ENCODE measurements around the gene BTBD9.

DNA sequence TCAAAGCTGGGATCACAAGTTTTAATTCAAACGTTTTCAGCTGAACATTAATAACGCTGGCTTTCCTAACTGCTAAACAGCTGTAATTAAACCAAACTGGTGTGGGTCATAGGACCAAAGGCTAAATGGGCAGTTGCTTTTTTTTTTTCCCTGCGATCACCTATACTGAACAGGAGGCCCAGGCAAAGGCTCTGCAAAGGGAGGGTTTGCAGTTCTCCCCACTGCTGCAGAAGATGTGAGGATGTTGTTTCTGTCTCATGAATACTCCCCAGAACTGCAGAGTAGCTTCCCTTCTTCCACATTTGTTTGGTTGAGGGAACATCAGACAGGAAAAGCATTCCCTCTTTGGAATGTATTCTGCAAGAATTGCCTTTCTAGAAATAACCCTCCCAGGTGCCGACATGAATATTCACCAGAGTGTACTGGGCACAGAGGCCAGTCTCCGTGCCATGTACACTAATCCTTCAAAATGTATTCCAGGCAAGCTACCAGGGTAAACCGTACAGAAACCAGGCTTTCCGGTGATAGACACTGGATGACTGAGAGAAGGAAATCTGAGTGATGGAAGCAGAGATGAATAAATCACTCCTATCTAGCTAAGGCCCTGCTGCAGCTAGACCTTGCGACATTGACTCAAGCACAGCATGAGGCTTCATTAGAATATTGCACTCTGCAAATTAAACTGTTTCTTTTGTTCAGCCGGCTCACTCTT is 370.1 kb downstream of the BTBD9 start:
- TF ChIP-seq, protein P1, sequence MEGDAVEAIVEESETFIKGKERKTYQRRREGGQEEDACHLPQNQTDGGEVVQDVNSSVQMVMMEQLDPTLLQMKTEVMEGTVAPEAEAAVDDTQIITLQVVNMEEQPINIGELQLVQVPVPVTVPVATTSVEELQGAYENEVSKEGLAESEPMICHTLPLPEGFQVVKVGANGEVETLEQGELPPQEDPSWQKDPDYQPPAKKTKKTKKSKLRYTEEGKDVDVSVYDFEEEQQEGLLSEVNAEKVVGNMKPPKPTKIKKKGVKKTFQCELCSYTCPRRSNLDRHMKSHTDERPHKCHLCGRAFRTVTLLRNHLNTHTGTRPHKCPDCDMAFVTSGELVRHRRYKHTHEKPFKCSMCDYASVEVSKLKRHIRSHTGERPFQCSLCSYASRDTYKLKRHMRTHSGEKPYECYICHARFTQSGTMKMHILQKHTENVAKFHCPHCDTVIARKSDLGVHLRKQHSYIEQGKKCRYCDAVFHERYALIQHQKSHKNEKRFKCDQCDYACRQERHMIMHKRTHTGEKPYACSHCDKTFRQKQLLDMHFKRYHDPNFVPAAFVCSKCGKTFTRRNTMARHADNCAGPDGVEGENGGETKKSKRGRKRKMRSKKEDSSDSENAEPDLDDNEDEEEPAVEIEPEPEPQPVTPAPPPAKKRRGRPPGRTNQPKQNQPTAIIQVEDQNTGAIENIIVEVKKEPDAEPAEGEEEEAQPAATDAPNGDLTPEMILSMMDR (IDR thresholded peaks at IDR 0.05): no peak
- no peak for TF ChIP-seq POLR2A (IDR thresholded peaks at IDR 0.05)
